Measurements from ENCODE around the gene ADAMTSL2.

Gene ADAMTSL2

GRCh38 chr9:133589454-133590227, 55.1 kb downstream of the ADAMTSL2 start:
- no peak for DNase-seq

GRCh38 chr9:133590231-133590855, 55.8 kb downstream of the ADAMTSL2 start:
- no peak for DNase-seq

GRCh38 chr9:133591116-133591910, 56.8 kb downstream of the ADAMTSL2 start:
- no peak for DNase-seq

GRCh38 chr9:133591985-133592384, 57.5 kb downstream of the ADAMTSL2 start:
- no peak for DNase-seq

- DNase-seq, result no peak
These were observed 58.4 kb downstream of the ADAMTSL2 start for GRCh38 chr9:133592731-133593409.

- no peak for DNase-seq
These were observed 59.2 kb downstream of the ADAMTSL2 start for GRCh38 chr9:133593587-133594253.

GRCh38 chr9:133594310-133594709, 59.8 kb downstream of the ADAMTSL2 start:
- no peak for DNase-seq

- DNase-seq, result no peak
These were observed 61.4 kb downstream of the ADAMTSL2 start for GRCh38 chr9:133595910-133596309.

- no peak for DNase-seq
These were observed 62.9 kb downstream of the ADAMTSL2 start for GRCh38 chr9:133597316-133597957.

GRCh38 chr9:133598978-133599377, 64.5 kb downstream of the ADAMTSL2 start:
- DNase-seq, result no peak

GRCh38 chr9:133599470-133600173, 65.1 kb downstream of the ADAMTSL2 start:
- no peak for DNase-seq

- DNase-seq, result no peak
These were observed 66.2 kb downstream of the ADAMTSL2 start for GRCh38 chr9:133600739-133601138.

- DNase-seq, result no peak
These were observed 67.2 kb downstream of the ADAMTSL2 start for GRCh38 chr9:133601746-133602145.

- DNase-seq, result no peak
These were observed 67.8 kb downstream of the ADAMTSL2 start for GRCh38 chr9:133602277-133602676.

GRCh38 chr9:133603135-133603927, 68.8 kb downstream of the ADAMTSL2 start:
- no peak for DNase-seq

- no peak for DNase-seq
These were observed 69.7 kb downstream of the ADAMTSL2 start for GRCh38 chr9:133604214-133604613.

- no peak for DNase-seq
These were observed 70.4 kb downstream of the ADAMTSL2 start for GRCh38 chr9:133604856-133605255.

GRCh38 chr9:133605446-133605845, 70.9 kb downstream of the ADAMTSL2 start:
- no peak for DNase-seq

GRCh38 chr9:133605856-133606707, 71.6 kb downstream of the ADAMTSL2 start:
- DNase-seq, result no peak

Data from right kidney (tissue), 1 donor.